Hepatic stellate cell (primary cell): ENCODE data around the gene PATE1.
"Not testable (repeated sequence)": the region's sequence is repeated elsewhere in the genome, so short reads cannot be mapped to it uniquely, and the experiment has no call there.

Experiments
- DNase-seq: peaks from one replicate; pipeline ENCODE4 v3.0.0; 2011; ENCODE audit warnings: low spot score

Gene PATE1

GRCh38 chr11:125745979-125746378 lies at the start of gene PATE1:
PATE1 (plus strand) TSS chr11:125746279; CDS start chr11:125746305, 26 bp downstream.
- DNase-seq, result no peak

GRCh38 chr11:125701018-125701610 lies 45.0 kb upstream of the PATE1 start:
- DNase-seq, result no peak

GRCh38 chr11:125701858-125702621 lies 44.0 kb upstream of the PATE1 start:
- DNase-seq, result no peak

- DNase-seq, result not testable (repeated sequence)
Observed at GRCh38 chr11:125704686-125705085, 41.4 kb upstream of the PATE1 start.

- DNase-seq, result no peak
Observed at GRCh38 chr11:125720781-125721180, 25.3 kb upstream of the PATE1 start.

- DNase-seq, result no peak
Observed at GRCh38 chr11:125724125-125724524, 22.0 kb upstream of the PATE1 start.

GRCh38 chr11:125728969-125729368 lies 17.1 kb upstream of the PATE1 start:
- DNase-seq, result no peak

GRCh38 chr11:125740617-125741016 lies 5.5 kb upstream of the PATE1 start:
- no peak for DNase-seq

- DNase-seq, result no peak
Observed at GRCh38 chr11:125743681-125744080, 2.4 kb upstream of the PATE1 start.

- DNase-seq, result no peak
Observed at GRCh38 chr11:125750629-125751028, 4.5 kb downstream of the PATE1 start.

- DNase-seq, result no peak
Observed at GRCh38 chr11:125756050-125756449, 10.0 kb downstream of the PATE1 start.

GRCh38 chr11:125762445-125762844 lies 16.4 kb downstream of the PATE1 start:
- no peak for DNase-seq

GRCh38 chr11:125763483-125763882 lies 17.4 kb downstream of the PATE1 start:
- no peak for DNase-seq

- DNase-seq, result no peak
Observed at GRCh38 chr11:125766251-125766650, 20.2 kb downstream of the PATE1 start.

GRCh38 chr11:125768336-125769046 lies 22.4 kb downstream of the PATE1 start:
- no peak for DNase-seq

GRCh38 chr11:125770583-125770982 lies 24.5 kb downstream of the PATE1 start:
- no peak for DNase-seq

GRCh38 chr11:125772834-125773505 lies 26.9 kb downstream of the PATE1 start:
- DNase-seq, result no peak

- no peak for DNase-seq
Observed at GRCh38 chr11:125773516-125773915, 27.4 kb downstream of the PATE1 start.

GRCh38 chr11:125777309-125777708 lies 31.2 kb downstream of the PATE1 start:
- DNase-seq, result no peak

GRCh38 chr11:125778728-125779127 lies 32.6 kb downstream of the PATE1 start, which contains the start of gene PATE2:
PATE2 (minus strand) TSS chr11:125778828; CDS start chr11:125778773, 55 bp downstream.
- DNase-seq, result no peak

GRCh38 chr11:125784678-125785077 lies 38.6 kb downstream of the PATE1 start:
- DNase-seq, result no peak

GRCh38 chr11:125787827-125788226 lies 41.7 kb downstream of the PATE1 start, which contains the start of gene PATE3:
PATE3 (plus strand) TSS chr11:125788127; CDS start chr11:125788152, 25 bp downstream.
- no peak for DNase-seq
